SKM-1 treated with dmso at 0.1 percent for 144 hours (cell line): ENCODE data around the gene ABCB10.
"Not testable (repeated sequence)": the region's sequence is repeated elsewhere in the genome, so short reads cannot be mapped to it uniquely, and the experiment has no call there.

Experiments used
- DNase-seq: peaks from one replicate; lab custom pipeline; 2025; ENCODE audit not compliant: unreplicated experiment; lab: John Stamatoyannopoulos, UW

Gene ABCB10

DNA sequence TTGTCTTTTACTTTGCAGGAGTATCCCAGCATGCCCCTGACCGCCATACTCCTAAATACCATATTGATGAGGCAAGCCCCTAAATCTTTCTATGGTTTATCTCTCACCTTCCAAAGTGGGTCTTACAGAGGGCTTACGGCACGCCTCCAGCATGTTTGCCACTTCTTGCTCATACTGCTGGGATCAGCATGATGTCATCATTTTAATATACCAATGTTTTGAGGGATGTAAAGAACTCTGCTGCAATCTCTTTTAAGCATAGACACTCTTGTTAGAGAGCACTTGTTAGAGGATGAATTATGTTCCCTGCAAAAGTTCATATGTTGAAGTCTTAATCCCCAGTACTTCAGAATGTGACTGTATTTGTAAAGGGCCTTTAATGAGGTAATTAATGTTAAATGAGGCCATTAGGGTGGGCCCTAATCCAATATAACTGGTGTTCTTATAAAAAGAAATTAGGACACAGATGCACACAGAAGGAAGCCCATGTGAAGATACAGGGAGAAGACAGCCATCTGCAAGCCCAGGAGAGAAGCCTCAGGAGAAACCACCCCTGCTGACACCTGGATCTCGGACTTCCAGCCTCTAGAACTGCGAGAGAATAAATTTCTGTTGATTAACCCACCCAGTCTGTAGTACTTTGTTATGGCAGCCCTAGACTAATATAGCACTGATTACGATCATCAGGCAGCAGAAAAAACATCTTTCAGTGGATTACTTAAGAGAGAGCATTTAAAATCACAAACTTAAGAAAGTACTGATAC lies 16.4 kb upstream of the ABCB10 start:
- DNase-seq: no peak

DNA sequence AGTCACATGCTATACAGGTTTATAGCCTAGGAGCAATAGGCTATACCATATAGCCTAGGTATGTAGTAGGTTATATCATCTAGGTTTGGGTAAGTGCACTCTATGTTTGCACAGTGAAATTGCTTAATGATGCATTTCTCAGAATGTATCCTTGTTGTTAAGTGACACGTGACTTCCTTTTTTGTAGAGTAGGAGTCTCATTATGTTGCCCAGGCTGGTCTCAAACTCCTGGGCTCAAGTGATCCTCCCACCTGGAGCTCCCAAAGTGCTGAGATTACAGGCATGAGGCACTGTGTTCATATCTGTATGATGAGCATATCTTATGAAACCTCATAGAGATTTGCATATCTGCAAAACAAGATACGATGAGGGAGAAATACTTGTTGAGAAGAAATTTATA lies 13.8 kb upstream of the ABCB10 start:
- no peak for DNase-seq

DNA sequence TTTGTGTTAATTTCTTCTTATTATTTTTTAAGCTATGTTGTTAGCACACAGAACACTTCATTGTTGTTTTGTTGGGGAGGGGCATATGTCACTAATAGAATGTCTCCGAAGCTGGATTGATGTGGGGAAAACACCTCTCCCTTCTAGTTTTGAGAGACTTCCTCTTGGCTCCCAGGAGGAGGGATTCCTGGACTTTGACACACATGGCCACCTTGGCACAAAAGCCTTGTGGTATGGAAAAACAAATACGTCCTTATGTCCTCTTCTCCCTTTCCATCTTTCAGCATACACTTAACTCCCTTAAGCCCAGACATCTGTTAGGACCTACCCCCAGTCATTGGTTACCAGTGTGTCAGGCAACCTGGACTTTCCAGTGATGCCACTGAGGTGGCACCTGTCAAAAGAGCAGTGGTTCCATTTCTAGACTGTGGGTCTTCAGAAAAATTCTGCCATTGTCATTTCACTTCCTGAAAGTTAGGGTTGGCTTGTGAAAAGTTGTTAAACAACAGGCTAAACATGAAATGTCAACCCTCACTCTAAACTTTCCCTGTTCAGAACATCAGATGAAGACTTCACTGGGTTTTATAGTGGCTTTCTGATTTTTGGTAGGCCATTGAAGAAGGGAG lies 12.5 kb upstream of the ABCB10 start:
- DNase-seq: no peak

DNA sequence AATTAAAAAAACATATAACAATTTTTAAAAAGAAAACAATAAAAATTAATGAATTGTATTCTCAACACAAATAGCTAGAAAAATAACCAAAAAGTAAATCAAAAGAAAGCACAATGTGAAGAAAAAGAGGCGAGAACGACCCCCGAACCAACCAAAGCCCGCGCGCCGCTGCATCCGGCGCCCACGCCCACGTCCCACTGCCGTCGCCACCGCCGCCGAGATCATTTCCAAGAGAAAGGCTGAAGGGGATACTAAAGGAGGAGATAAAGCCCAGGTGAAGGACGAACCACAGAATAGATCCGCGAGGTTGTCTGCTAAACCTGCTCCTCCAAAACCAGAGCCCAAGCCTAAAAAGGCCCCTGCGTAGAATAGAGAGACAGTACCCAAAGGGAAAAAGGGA lies 11.8 kb upstream of the ABCB10 start:
- no peak for DNase-seq

DNA sequence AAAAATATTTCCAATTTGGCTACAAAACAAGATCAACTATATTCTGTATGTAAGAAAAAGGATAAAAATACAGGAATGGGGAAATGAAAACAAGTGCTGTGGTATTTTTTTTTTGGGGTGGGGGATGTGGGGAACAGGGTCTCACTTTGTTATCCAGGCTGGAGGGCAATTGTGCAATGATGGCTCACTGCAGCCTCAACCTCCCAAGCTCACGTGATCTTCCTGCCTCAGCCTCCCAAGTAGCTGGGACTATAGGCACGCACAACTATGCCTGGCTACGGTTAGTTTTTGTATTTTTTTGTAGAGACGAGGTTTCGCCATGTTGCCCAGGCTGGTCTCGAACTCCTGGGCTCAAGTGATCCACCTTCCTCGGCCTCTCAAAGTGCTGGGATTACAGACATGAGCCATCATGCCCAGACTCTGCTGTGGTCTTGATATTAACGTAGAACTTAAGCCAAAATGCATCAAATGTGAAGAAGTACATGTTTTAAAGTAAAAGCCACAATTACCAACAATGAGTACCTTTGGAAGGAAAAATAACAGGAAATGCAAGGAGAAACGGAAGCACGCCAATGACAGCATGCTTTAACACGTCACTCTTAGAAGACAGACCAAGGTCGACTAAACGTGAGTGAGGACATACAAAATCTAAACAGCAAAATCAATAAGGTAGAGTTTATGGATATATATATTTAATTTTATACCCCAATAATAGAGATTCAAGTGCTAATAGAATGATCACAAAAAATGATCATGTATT lies 8.8 kb upstream of the ABCB10 start:
- DNase-seq: peak; percentile 29

DNA sequence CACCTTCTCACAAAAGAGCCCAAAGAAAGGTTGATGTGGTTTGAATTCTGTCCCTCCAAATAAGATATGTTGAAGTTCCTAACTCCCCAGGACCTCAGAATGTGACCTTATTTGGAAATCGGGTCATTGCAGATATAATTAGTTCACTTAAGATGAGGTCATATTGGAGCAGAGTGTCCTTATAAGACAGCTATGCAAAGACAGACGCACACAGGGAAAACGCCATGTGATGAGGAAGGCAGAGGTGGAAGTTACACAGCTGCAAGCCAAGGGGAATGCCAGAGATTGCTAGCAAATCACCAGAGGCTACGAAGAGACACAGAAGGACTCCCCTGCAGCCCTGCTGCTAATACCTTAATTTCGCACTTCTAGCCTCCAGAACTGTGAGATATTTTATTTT lies 5.2 kb upstream of the ABCB10 start:
- DNase-seq: peak; percentile 12

DNA sequence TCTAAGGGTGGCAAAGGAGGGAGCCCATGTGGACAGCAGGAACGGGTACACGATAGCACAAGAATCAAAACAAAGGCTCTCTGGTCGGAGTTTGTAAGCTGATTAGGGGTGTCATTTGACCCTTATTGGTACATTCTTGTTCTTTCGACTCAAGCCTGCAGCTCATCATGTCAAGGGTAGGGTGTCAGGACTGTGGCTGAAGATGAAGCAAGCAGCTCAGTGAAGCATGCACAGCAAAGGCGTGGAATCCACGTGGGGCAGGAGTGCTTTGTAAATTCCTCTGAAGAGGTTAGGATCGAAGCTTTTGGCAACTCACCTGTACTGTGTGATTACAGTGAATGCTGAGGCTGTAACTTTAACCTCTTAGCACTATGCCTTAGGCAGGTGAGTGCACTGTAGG lies 4.7 kb upstream of the ABCB10 start:
- no peak for DNase-seq

DNA sequence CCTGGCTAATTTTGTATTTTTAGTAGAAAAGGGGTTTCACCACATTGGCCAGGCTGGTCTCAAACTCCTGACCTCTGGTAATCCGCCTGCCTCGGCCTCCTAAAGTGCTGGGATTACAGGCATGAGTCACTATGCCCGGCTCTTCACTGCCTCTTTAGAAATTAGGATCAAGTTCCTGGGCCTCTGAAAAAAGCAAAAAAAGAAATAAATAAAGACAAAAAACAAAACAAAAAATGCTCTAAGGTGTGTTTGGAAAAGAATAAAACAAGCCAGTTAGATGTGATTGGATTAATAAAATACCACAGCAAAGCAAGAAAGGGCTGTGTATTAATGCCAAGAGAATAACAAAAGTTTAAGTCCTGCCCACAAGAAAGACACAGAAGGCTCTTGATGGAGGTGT lies 4.2 kb upstream of the ABCB10 start:
- no peak for DNase-seq

DNA sequence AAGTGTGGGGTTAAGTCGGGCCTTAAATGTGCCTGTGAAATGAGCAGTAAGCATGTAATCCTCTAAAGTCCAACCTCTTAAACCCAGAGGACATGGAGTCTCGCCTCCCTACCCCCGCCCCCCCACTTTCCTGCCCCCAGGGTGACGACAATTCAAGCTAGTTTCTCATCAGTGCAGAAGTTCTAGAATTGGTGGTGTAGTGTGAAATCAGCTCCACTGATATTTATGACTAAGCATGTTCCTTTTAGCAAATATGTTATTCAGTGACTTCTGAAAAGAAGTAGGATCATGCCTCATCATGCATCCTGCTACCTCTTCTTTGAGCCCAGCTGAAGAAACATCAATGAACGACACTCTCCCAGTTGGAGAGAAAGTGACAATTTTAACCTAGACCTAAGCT lies 2.6 kb upstream of the ABCB10 start:
- DNase-seq: no peak

DNA sequence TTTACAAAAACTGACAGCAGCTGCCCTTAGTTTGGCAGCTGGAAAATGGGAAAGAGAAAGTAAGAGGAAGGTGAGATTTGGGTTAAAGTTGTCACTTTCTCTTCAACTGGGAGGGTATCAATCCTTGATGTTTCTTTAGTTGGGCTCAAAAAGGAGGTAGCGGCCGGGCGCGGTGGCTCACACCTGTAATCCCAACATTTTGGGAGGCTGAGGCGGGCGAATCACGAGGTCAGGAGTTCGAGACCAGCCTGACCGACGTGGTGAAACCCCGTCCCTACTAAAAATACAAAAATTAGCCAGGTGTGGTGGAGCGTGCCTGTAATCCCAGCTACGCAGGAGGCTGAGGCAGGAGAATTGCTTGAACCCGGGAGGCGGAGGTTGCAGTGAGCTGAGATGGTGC lies 1.6 kb upstream of the ABCB10 start:
- DNase-seq: not testable (repeated sequence)

DNA sequence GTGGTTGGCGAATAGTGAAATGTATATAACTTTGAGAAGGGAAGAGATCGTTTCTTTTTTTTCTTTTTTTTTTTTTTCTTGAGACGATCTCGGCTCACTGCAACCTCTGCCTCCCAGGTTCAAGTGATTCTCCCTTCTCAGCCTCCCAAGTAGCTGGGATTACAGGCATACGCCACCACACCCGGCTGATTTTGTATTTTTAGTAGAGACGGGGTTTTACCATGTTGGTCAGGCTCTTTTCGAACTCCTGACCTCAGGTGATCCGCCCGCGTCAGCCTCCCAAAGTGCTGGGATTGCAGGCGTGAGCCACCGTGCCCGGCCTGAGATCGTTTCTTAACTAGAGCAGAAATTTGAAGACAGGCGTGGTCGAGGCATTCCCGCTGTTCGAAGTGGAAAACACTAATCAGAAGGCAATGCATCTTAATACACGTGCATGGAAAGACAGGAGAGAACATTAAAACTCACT lies 862 bp upstream of the ABCB10 start:
- not testable (repeated sequence) for DNase-seq

DNA sequence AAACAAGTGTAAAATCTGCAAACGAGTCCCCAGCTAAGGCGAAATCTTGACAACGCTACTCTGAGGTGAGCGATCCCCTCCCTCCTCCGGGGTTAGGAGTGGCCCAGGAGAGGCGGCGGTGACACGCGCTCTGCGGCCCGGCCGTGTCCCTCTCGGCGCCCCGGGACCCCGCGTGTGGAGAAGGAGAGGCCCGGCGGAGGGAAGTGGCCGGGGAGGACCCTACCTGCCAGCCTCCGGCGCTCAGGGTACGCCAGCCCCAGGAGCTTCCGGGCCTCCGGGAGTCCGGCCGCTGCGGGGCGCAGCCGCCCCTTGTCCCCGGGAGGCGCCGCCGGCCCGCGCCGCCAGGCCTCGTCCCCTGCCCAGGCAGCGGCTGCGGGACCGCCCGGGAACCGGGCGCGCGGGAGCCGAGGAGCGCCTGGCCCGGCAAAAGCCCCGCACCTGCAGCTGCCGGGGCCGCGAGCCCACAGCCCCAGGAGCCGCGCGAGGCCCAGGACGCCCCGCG lies 543 bp downstream of the ABCB10 start:
- no peak for DNase-seq

DNA sequence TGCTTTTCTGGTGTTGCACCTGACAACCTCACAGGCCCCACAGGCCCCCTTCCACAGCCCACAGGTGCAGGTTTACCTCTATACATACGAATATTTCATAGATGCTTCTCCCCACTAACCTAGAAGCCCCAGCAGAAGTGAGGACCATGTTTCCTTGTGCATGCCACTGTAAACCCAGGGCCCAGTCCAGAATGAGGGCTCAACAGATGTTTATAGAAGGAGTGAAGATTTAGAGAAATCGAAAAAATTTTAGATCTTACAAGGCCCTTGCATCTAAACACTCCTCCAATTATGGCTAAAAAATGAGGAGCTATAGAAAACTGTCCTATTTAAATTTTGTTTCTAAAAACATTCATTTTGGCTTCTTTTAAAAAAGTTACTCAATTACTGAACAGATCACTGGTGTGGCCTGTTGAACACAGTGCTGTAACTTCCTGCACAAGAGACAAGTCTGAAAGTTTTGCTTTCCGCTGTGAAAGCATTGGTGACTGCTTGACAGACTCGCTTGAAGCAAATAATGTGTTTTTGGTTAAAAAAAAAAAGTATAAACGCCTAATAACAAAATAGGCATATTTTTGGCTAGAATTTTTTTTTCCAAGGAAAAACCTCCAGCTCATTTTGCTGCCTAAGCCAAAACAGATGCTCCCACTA lies 1.2 kb downstream of the ABCB10 start:
- peak; percentile 38 for DNase-seq

DNA sequence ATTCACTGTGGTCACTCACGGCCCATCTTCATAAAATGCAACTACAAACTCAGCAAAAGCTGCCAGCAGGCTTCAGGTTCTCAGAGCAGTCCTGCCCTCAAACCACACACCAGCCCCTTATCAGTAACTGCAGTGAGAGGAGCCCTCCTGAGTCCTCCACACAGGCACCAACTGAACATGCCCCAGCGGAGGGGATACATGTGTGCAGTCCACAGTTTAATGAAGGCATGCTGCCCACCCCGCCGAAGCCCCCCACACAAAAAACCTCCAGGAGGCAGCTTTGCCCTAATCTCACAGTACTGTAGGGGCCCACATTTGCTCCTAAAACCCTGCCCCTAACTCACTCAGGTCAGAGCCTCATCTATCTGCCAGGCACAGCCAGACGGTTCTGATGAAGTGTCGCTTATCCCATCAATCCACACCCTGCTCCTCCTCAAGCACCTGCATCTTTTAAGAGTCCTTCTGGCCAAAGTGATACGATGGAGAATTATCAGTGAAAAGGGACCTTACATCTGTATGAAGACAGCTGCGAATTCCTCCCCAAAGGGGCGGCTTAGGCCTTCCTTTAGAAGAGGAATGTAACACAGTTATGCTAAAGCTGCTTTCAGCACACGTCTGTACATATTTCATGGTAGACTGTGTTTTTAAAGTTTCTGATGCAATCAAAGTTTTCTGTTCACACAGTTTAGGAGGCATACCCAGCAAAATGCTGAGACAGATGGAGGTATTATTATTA lies 3.5 kb downstream of the ABCB10 start:
- no peak for DNase-seq

DNA sequence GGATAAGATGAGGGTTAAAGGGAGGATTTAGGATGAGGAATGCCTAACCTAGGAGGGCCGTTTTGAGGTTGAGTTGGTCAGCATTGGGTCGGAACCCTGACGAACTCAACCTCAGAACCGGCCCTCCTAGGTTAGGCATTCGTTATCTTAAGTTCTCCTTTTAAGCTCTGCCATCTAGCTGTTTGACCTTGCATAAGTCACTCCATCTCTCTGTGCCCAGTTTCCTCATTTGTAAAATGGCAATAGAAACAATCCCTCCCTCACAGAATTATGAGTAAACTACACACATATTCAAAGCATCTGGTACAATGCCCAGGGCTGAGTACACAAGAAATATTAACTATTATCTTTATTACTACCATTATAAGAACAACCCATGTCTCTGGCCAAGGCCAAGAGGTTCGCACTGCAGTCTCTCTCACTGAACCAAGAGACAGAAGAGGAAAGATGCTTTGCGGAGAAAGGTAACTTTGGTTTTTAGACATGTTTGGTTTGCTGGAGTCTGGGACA lies 4.8 kb downstream of the ABCB10 start:
- DNase-seq: peak; percentile 19

DNA sequence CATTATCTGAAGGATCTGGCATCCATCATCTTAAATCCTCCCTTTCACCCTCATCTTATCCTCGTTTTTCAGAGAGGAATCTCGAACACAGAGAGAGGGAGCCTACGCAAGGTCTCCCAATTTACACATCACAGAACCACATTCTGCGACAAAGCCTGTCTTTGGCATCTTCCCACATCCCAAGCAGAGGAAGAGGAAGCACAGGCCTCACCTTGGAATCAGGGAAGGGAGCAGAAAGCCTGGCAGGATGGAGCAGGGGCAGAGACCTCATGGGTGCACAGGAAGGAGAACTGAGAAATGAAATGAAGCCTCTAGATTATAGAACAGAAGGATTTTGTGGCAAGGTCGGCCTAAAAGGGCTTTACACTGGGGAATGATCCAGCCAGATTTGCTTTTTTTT lies 5.8 kb downstream of the ABCB10 start:
- DNase-seq: no peak

DNA sequence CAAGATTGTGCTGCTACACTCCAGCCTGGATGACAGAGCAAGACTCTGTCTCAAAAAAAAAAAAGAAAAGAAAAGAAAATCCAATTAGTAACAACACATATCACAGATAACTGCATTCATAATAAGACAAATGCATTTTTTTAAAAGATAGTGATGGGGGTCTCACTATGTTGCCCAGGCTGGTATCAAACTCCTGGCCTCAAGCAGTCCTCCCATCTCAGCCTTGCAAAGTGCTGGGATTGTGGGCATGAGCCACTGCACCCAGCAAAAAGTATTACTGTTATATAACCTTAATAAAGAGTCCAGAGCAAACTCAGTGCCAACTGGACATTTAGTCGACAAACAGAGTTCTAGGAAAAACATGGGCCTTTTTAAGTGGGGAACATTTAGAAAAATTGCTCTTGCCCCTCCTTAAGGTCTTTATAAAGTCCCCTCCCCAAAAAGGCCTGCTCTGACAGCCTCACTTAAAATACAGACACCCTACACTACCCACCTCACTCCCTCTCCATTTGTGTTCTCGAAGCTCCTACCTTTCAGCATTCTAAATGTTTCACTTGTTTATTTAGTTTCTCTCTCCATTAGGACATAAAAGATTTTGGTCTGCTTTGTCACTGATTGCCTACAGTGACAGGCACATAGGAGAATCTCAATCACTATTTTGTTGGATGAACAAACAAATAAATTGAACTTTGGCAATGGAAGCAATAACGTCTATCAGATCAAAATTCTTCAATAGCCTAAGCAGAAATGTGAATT lies 7.5 kb downstream of the ABCB10 start:
- no peak for DNase-seq

DNA sequence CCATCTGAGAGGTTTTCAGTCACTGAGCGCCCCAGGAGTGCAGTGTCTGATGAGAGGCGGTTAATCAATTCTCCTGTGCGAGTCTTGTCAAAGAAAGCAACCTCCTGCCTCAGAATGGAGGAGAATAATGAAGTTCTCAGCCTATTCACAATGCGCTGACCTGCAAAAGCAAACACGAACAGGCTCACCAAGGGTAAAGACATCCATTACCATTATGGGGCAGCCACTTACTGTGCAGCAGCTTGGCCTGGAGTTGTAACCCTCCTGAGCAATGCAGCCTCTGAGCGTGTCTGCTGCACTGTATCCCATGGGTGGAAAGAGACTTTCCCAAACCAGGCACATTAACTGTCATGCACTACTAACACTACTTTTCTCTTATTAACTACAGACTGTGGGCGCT lies 11.0 kb downstream of the ABCB10 start:
- DNase-seq: no peak

DNA sequence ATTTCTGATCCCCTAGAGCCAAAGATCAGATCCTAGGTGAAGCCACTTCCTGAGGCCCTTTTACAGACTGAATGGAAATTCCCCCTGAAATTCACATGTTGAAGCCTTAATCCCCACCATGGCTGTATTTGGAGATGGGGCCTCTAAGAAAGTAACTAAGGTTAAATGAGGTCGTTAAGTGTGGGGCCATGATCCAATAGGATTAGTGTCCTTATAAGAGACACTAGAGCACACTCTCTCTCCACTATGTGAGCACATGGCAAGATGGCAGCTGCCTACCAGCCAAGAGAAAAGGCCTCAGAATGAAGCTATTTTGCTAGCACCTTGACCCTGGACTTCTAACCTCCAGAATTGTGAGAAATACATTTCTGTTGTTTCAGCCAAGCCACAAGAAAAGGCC lies 13.9 kb downstream of the ABCB10 start:
- DNase-seq: no peak
